GM18870 (cell line): ENCODE data around the gene EEF1AKMT3.

Experiments used
- ATAC-seq: cut with Tn5 transposase; IDR thresholded peaks from one replicate; pipeline ENCODE4 v1.9.1; 2021; ENCODE audit warnings: moderate library complexity; ENCODE audit not compliant: unreplicated experiment

EEF1AKMT3 gene

DNA sequence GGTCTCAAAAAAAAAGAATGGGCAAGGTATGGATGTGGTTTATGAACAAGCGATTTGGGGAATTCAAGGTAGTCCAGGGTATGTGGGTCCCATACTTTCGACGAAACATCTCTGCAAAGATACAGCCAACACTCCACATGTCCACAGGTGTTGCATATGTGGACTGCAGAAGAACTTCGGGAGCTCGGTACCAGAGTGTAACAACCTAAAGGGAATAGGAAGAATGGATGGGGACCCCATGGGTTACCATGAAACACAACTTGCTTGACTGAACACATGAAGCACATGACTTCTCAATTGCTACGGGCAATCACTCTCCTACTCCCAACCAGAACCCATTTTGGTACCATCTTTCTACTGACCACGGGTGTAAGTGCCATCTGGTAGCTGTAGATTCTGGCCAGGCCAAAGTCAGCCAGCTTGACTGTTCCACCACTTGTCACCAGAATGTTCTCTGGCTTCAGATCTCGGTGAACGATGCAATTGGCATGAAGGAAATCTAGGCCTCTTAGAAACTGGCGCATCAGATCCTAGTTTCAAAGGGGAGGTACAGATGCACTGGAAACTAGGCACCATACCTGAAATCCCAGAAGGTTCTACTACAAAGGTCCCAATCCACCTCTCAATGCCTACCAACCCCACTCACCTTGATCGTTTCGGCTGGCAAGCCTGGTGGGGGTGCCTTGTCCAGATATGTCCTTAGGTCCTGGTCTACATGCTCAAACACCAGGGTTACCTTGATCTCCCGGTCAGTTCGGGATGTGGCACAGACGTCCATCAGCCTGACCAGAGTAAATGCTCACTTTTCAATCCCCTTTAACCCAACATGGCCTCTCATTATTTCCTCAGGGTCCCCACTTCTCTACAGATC lies 21.6 kb upstream of the EEF1AKMT3 start:
- no peak for ATAC-seq

DNA sequence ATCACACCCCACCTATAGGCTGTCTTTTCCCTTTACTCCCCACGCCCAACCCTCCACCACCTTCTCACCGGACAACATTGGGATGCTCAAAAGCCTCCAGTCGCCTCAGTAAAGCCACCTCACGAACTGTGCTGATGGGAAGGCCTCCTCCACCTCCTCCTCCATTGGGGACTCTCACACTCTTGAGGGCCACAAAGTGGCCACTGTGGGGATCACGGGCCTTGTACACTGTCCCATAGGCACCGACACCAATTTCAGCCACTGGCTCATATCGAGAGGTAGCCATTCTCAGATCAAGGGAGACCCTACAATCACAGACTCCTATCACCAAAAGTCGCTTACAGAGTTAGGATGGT lies 21.0 kb upstream of the EEF1AKMT3 start:
- ATAC-seq, result no peak

- peak; percentile 72 for ATAC-seq
Measured at GRCh38 chr12:57751788-57752667, 20.4 kb upstream of the EEF1AKMT3 start, which contains the start of gene CDK4. TSS of gene CDK4 (minus strand) at chr12:57752310. CDS start at chr12:57751717, 593 bp downstream.

- no peak for ATAC-seq
Measured at GRCh38 chr12:57752668-57753000, 19.8 kb upstream of the EEF1AKMT3 start.

- no peak for ATAC-seq
Measured at GRCh38 chr12:57753756-57754337, 18.6 kb upstream of the EEF1AKMT3 start.

DNA sequence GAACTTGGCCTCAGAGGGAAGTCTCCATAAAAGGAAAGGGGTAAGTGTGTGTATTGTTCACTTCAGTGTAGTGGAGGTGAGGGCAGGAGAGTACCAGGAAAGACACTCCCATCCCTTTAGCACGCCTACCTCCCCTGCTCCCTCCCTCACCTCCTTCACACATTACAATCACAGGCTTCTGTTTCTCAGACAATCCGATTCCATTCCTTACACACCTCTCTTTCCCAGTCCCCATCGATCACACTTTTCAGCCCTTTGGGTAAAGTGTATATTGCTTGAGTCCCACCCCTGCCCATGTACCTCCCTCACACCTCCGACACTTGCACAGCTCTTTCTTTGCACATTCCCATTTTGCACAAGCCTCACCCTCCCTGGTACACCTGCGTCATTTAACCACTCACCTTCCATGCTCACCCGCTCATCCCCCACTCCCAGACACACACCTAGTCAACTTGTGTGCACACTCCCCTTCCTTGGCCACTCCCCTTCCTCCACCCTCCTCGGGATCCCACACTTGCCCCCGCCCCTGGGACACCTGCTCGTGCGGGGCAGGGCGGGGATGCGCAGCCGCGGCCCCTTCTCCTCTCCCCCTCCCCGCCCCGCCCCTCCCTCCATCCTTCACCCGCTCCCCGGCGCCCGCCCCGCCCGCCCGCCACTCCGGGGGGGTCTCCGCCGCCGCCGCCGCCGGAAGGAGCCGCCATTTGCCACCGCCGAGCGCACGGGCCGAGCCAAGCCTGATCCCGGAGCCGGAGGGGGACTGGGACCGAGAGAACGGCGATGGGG lies 17.8 kb upstream of the EEF1AKMT3 start, which contains the start of gene MARCHF9:
Gene MARCHF9 (plus strand): TSS at position 693 of the 783 bp plus-strand sequence. CDS start 426 bp downstream, outside the sequence.
- ATAC-seq, result no peak

DNA sequence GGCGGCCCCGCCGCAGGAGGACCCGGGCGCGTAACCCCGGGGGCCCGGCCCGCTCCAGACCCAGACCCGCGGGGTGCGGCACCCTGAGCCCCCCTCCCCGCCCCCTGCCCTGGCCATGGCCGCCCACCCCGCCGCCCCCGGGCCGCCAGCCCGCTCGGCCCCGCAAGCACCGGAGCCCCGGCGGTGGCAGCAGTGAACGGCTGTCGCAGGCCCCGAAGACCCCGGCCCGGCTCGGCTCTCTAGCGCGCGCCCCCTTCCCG lies 17.3 kb upstream of the EEF1AKMT3 start:
- ATAC-seq, result no peak

DNA sequence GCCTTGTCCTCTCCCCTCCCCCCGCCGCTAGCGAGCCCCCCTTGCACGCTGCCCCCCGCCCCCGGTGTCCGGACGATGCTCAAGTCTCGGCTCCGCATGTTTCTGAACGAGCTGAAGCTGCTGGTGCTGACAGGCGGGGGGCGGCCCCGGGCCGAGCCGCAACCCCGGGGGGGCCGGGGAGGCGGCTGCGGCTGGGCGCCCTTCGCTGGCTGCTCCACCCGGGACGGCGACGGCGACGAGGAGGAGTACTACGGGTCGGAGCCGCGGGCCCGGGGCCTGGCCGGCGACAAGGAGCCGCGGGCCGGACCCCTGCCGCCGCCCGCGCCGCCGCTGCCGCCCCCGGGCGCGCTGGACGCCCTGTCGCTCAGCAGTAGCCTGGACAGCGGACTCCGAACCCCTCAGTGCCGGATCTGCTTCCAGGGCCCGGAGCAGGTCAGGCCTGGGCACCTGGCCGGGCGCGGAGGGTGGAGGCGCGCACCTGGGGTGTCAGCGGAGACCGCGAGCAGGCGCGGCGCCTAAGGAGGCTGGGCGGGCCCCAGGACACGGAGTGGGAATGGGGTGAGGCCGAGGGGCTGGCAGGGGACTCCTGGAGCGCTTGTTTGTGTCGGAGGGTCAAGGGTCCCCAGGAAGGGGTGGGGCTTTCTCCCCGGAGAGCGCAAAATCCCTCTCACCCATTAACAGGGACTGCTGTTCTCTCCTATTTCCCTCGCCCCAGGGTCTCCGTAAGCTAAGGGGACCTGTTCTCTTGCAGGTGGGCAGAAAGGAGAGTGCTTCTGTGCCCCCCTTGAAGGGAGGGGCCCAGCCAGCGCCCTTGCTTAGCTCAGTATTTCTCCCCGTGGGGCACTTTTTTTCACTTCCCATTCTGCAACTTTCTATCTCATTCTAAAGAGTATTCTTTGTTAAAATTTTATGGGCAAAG lies 16.7 kb upstream of the EEF1AKMT3 start:
- no peak for ATAC-seq

GRCh38 chr12:57756406-57757341 lies 15.7 kb upstream of the EEF1AKMT3 start:
- ATAC-seq, result no peak

- ATAC-seq, result no peak
Measured at GRCh38 chr12:57757771-57758170, 14.6 kb upstream of the EEF1AKMT3 start.

DNA sequence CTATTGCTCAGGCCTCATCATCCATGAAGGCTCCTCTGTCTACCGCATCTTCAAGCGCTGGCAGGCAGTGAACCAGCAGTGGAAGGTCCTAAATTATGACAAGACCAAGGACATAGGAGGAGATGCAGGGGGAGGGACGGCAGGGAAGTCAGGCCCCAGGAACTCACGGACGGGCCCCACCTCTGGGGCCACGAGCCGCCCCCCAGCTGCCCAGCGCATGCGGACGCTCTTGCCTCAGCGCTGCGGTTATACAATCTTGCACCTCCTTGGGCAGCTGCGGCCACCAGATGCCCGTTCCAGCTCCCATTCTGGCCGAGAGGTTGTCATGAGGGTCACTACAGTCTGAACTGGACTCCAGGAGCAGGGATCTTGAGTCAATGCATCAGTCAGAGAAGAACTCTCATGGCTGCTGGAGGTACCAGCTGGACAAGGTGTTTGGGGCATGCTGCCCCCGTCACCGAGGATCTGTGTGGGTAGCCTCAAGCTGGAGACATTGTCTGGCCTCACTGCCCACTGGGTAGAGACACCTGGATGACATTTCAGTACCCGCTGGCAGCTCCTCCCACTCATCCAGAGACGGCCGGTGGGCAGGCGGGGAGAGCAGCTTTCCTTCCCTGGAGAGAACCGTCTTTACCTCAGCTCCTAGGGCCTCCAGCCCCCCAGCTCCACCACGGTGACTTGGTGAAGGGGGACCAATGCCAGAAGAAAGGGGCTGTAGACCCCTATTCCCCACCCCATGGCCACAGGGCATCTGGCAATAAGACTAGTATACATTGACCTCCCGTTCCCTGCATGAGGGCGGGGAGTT lies 13.7 kb upstream of the EEF1AKMT3 start:
- no peak for ATAC-seq

DNA sequence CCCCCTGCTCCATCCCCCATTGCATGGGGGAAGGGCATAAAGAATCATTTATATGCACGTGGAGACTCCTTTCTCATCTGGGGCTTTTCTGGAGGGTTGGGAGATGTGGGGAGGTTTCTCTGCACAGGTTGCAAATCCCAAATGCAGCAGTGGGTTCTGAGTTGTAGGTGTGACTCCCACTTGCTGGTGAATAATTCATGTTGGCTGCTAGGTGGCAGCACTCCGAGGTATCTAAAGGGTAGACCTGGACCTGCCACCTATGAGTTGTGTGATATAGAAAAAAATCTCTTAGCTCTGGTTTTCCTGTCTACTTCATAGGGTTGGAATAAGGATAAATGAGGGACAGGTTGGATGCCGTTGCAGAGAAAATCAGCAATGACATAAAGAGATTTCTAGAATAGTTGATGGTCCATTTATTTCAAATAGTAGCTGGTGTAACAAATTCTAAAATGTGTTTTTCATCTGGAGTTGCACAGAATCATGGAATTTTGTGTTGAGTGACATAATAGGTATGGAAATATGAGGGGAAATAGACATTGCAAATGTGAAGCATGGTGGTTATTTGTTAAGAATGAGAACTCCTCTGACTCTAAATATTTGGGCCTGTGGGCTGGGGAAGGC lies 12.9 kb upstream of the EEF1AKMT3 start:
- no peak for ATAC-seq

- no peak for ATAC-seq
Measured at GRCh38 chr12:57760347-57760982, 11.9 kb upstream of the EEF1AKMT3 start.

GRCh38 chr12:57761391-57761998 lies 10.9 kb upstream of the EEF1AKMT3 start:
- no peak for ATAC-seq

- no peak for ATAC-seq
Measured at GRCh38 chr12:57762463-57762862, 10.0 kb upstream of the EEF1AKMT3 start.

GRCh38 chr12:57763881-57764661 lies 8.3 kb upstream of the EEF1AKMT3 start:
- no peak for ATAC-seq
